Ishikawa (cell line): Measurements from ENCODE around the gene RSBN1.

Source experiments
- CEBPB ChIP-seq: IDR thresholded peaks from 2 replicates; pipeline ENCODE4 v1.6.1; 2012
- CREB1 ChIP-seq: IDR thresholded peaks from 2 replicates; pipeline ENCODE4 v1.6.1; 2012; ENCODE audit warnings: low read depth

GRCh38 chr1:113808450-113809195 lies 3.7 kb downstream of the RSBN1 start:
- TF ChIP-seq CEBPB (no peak), CREB1 (no peak)
